H9 (cell line): ENCODE measurements around the gene ACVR1. TPM values are rescaled to one million over a fixed set of nuclear protein-coding genes. Genes with fewer than 3 reads are reported as not detected.

Source experiments
- DNase-seq: peaks from one replicate; pipeline ENCODE4 v3.0.0-alpha.2; 2017
- H2AFZ ChIP-seq: one replicate; pipeline ENCODE4 v1.6.1; 2013; ENCODE audit warnings: mild to moderate bottlenecking, low read length, control low read depth, moderate library complexity
- H2AK5ac ChIP-seq: 2 replicates; pipeline ENCODE4 v1.6.1; 2013; ENCODE audit warnings: low read length, control low read depth, mixed read lengths; ENCODE audit not compliant: insufficient read length
- H2BK120ac ChIP-seq: one replicate; pipeline ENCODE4 v1.6.1; 2013; ENCODE audit warnings: low read depth, mild to moderate bottlenecking, low read length, control low read depth, inconsistent platforms; ENCODE audit not compliant: poor library complexity, severe bottlenecking
- H2BK12ac ChIP-seq: 2 replicates; pipeline ENCODE4 v1.6.1; 2013; ENCODE audit warnings: low read length, control low read depth, mixed read lengths, low read depth; ENCODE audit not compliant: insufficient read length
- H2BK15ac ChIP-seq: 2 replicates; pipeline ENCODE4 v1.6.1; 2013; ENCODE audit warnings: low read depth, low read length, control low read depth
- H2BK20ac ChIP-seq: one replicate; pipeline ENCODE4 v1.6.1; 2013; ENCODE audit warnings: low read depth, mild to moderate bottlenecking, low read length, control low read depth, inconsistent platforms; ENCODE audit not compliant: poor library complexity, severe bottlenecking
- H2BK5ac ChIP-seq: 2 replicates; pipeline ENCODE4 v1.6.1; 2013; ENCODE audit warnings: low read length, control low read depth, mixed read lengths; ENCODE audit not compliant: insufficient read length
- H3K14ac ChIP-seq: 2 replicates; pipeline ENCODE4 v1.6.1; 2013; ENCODE audit warnings: low read length, control low read depth; ENCODE audit not compliant: insufficient read depth
- H3K18ac ChIP-seq: 2 replicates; pipeline ENCODE4 v1.6.1; 2013; ENCODE audit warnings: low read depth, mild to moderate bottlenecking, mixed read lengths, low read length, control low read depth; ENCODE audit not compliant: insufficient read length
- H3K23ac ChIP-seq: 2 replicates; pipeline ENCODE4 v1.6.1; 2013; ENCODE audit warnings: low read length, control low read depth, mixed read lengths, low read depth; ENCODE audit not compliant: insufficient read length
- H3K23me2 ChIP-seq: 2 replicates; pipeline ENCODE4 v1.6.1; 2013; ENCODE audit warnings: low read depth, mild to moderate bottlenecking, mixed read lengths, low read length, control low read depth; ENCODE audit not compliant: insufficient read length, poor library complexity, severe bottlenecking
- H3K27ac ChIP-seq: 2 replicates; pipeline ENCODE4 v1.5.1; 2013; ENCODE audit warnings: low read length, control low read depth, mixed read lengths, low read depth; ENCODE audit not compliant: insufficient read length
- H3K27me3 ChIP-seq: 2 replicates; pipeline ENCODE4 v1.6.1; 2013; ENCODE audit warnings: low read length, control low read depth, inconsistent platforms; ENCODE audit not compliant: insufficient read depth
- H3K4ac ChIP-seq: 2 replicates; pipeline ENCODE4 v1.6.1; 2013; ENCODE audit warnings: low read depth, mild to moderate bottlenecking, control low read depth, inconsistent platforms, low read length, moderate library complexity
- H3K4me1 ChIP-seq: 2 replicates; pipeline ENCODE4 v1.6.1; 2013; ENCODE audit warnings: low read length, control low read depth, inconsistent platforms; ENCODE audit not compliant: insufficient read depth
- H3K4me2 ChIP-seq: 2 replicates; pipeline ENCODE4 v1.6.1; 2013; ENCODE audit warnings: low read length, control low read depth, mixed read lengths; ENCODE audit not compliant: insufficient read length, insufficient read depth
- H3K56ac ChIP-seq: 2 replicates; pipeline ENCODE4 v1.6.1; 2013; ENCODE audit warnings: low read depth, mild to moderate bottlenecking, mixed read lengths, low read length, control low read depth; ENCODE audit not compliant: insufficient read length
- H3K79me1 ChIP-seq: 2 replicates; pipeline ENCODE4 v1.6.1; 2013; ENCODE audit warnings: low read depth, mild to moderate bottlenecking, moderate library complexity, low read length, control low read depth, inconsistent platforms; ENCODE audit not compliant: insufficient read depth, poor library complexity, severe bottlenecking
- H3K79me2 ChIP-seq: 2 replicates; pipeline ENCODE4 v1.6.1; 2013; ENCODE audit warnings: low read length, control low read depth, inconsistent platforms; ENCODE audit not compliant: insufficient read depth
- H3K9ac ChIP-seq: 2 replicates; pipeline ENCODE4 v1.6.1; 2013; ENCODE audit warnings: low read length, control low read depth, mixed read lengths; ENCODE audit not compliant: insufficient read length; ENCODE audit errors: extremely low read depth
- H3K9me3 ChIP-seq: one replicate; pipeline ENCODE4 v1.6.1; 2013; ENCODE audit warnings: low read depth, low read length, inconsistent platforms; ENCODE audit not compliant: control insufficient read depth
- H3T11ph ChIP-seq: one replicate; pipeline ENCODE4 v1.6.1; 2013; ENCODE audit warnings: mild to moderate bottlenecking, low read length, control low read depth, inconsistent platforms
- H4K20me1 ChIP-seq: one replicate; pipeline ENCODE4 v1.6.1; 2013; ENCODE audit not compliant: control insufficient read depth, insufficient read length, insufficient read depth
- H4K5ac ChIP-seq: 2 replicates; pipeline ENCODE4 v1.6.1; 2013; ENCODE audit warnings: low read depth, mild to moderate bottlenecking, mixed read lengths, low read length, control low read depth; ENCODE audit not compliant: insufficient read length
- H4K8ac ChIP-seq: replicated peaks from 2 replicates; pipeline ENCODE4 v1.6.1; 2013; ENCODE audit warnings: low read length, control low read depth, mixed read lengths, low read depth; ENCODE audit not compliant: insufficient read length
- H4K91ac ChIP-seq: 2 replicates; pipeline ENCODE4 v1.6.1; 2013; ENCODE audit warnings: low read depth, mild to moderate bottlenecking, moderate library complexity, mixed read lengths, low read length, control low read depth; ENCODE audit not compliant: insufficient read length
- H3K27ac Mint-ChIP-seq, 3 experiments: 2 replicates in 2 of 3; 3 replicates in 1 of 3; pipeline ENCODE4 v1.8.0; 2020 to 2021; ENCODE audit warnings: mixed read lengths in 3 of 3, mild to moderate bottlenecking in 1 of 3, moderate library complexity in 1 of 3
- H3K27me3 Mint-ChIP-seq: 2 replicates; pipeline ENCODE4 v1.8.0; 2021; ENCODE audit warnings: low read depth, mild to moderate bottlenecking, moderate library complexity, mixed read lengths
- H3K36me3 Mint-ChIP-seq, 3 experiments: 2 replicates in 2 of 3; 3 replicates in 1 of 3; pipeline ENCODE4 v1.8.0; 2020 to 2021; ENCODE audit warnings: low read depth in 3 of 3, mixed read lengths in 3 of 3; ENCODE audit not compliant: insufficient read depth in 1 of 3
- H3K4me1 Mint-ChIP-seq, 2 experiments: 2 replicates each; pipeline ENCODE4 v1.8.0; 2020; ENCODE audit warnings: mixed read lengths in 2 of 2
- H3K4me3 Mint-ChIP-seq, 2 experiments: 2 replicates in 1 of 2; 3 replicates in 1 of 2; pipeline ENCODE4 v1.8.0; 2020 to 2021; ENCODE audit warnings: mild to moderate bottlenecking in 2 of 2, mixed read lengths in 2 of 2, moderate library complexity in 1 of 2
- H3K9me3 Mint-ChIP-seq, 2 experiments: 2 replicates in 1 of 2; 3 replicates in 1 of 2; pipeline ENCODE4 v1.8.0; 2020; ENCODE audit warnings: mild to moderate bottlenecking in 2 of 2, mixed read lengths in 2 of 2, moderate library complexity in 1 of 2
- WGBS: extraction: QIAGEN DNeasy Blood & Tissue Kit; methylation state at CpG from one replicate; pipeline ENCODE4 v1.1.7; 2013; ENCODE audit warnings: missing lambda C conversion rate, low lambda C conversion rate, mixed read lengths; ENCODE audit not compliant: insufficient read length; ENCODE audit errors: extremely low coverage; 5-methylcytosine and 5-hydroxymethylcytosine counted together
- total RNA-seq: library from RNA; stranded (reverse); gene quantifications from 2 replicates; pipeline ENCODE4 v1.2.1, GENCODE V29; 2021
- TF ChIP-seq, protein P1 (sequence below): fragments of 200-600 bp; sonication (generic); conservative IDR thresholded peaks from 3 replicates; pipeline ENCODE4 v1.8.0; 2021; ENCODE audit warnings: antibody characterized with exemption, mild to moderate bottlenecking

The ACVR1 gene
- total RNA-seq, 1 experiment from 2014 or later: 21.2 TPM

DNA sequence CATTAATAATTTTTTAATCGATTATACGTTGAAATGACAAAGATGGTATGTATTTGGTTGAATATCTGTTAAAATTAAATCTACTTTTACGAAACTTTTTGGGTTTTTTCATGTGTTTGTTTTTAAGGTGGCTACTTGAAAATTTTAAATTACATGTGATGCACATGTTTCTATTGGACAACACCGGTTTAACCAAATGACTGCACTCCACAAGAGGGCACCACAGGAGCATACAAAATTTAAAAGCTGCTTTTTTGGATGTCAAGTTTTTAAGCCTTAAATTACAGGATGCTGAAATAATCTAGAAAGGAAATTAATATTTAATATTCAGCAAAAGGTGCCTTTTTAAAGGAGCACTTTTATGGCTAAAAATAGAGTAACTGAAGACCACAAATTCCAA is 98.7 kb downstream of the ACVR1 start:
- Mint-ChIP-seq H3K4me3 (no peak overlapping the region), H3K27ac (no peak overlapping the region), H3K4me1 (peaks cover 11 to 13% of the 10 kb centered on the region in 2 experiments), H3K9me3 (no peaks in the 10 kb centered on the region), H3K36me3 (peaks cover 7 to 28% (median 14%) of the 10 kb centered on the region in 3 experiments; a peak in 6 of 7 replicates), H3K27me3 (no peaks in the 10 kb centered on the region)
- no peak overlapping the region for H3T11ph ChIP-seq
- H3K4me1 ChIP-seq: no peaks in the 10 kb centered on the region
- H2BK20ac ChIP-seq: no peak overlapping the region
- H3K23me2 ChIP-seq: no peaks in the 10 kb centered on the region
- 100% methylated on average over 2 of the region's 4 CpGs for WGBS
- no peak overlapping the region for H4K5ac ChIP-seq
- no peak overlapping the region for H2BK120ac ChIP-seq
- no peak overlapping the region for H2BK15ac ChIP-seq
- no peak overlapping the region for H2BK5ac ChIP-seq
- H3K18ac ChIP-seq: no peak overlapping the region
- no peak overlapping the region for H3K14ac ChIP-seq
- no peak overlapping the region for H3K4me2 ChIP-seq
- no peak overlapping the region for H4K91ac ChIP-seq
- no peak overlapping the region for H4K8ac ChIP-seq
- no peak overlapping the region for H2AK5ac ChIP-seq
- no peak overlapping the region for H3K56ac ChIP-seq
- H3K4ac ChIP-seq: no peak overlapping the region
- no peak overlapping the region for H3K23ac ChIP-seq
- H3K79me2 ChIP-seq: no peaks in the 10 kb centered on the region
- TF ChIP-seq, protein P1, sequence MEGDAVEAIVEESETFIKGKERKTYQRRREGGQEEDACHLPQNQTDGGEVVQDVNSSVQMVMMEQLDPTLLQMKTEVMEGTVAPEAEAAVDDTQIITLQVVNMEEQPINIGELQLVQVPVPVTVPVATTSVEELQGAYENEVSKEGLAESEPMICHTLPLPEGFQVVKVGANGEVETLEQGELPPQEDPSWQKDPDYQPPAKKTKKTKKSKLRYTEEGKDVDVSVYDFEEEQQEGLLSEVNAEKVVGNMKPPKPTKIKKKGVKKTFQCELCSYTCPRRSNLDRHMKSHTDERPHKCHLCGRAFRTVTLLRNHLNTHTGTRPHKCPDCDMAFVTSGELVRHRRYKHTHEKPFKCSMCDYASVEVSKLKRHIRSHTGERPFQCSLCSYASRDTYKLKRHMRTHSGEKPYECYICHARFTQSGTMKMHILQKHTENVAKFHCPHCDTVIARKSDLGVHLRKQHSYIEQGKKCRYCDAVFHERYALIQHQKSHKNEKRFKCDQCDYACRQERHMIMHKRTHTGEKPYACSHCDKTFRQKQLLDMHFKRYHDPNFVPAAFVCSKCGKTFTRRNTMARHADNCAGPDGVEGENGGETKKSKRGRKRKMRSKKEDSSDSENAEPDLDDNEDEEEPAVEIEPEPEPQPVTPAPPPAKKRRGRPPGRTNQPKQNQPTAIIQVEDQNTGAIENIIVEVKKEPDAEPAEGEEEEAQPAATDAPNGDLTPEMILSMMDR: peak; percentile 83
- no peak for DNase-seq
- no peak overlapping the region for H3K9ac ChIP-seq
- H3K27me3 ChIP-seq: no peaks in the 10 kb centered on the region
- no peak overlapping the region for H3K27ac ChIP-seq
- H3K9me3 ChIP-seq: no peaks in the 10 kb centered on the region
- no peaks in the 10 kb centered on the region for H4K20me1 ChIP-seq
- H3K79me1 ChIP-seq: no peaks in the 10 kb centered on the region
- no peak overlapping the region for H2AFZ ChIP-seq
- H2BK12ac ChIP-seq: no peak overlapping the region
